ENCODE measurements around the gene CUEDC1. TPM values are rescaled to one million over a fixed set of nuclear protein-coding genes. Genes with fewer than 3 reads are reported as not detected.

Gene CUEDC1
- total RNA-seq, 1 experiment from 2014 or later: 27.5 TPM

- Mint-ChIP-seq H3K4me1 (ENCODE audit: low read depth, unreplicated experiment) (peaks cover 48% of the 10 kb centered on the region), H3K27me3 (ENCODE audit: insufficient read depth, unreplicated experiment) (no peaks in the 10 kb centered on the region), H3K4me3 (ENCODE audit: unreplicated experiment) (no peak overlapping the region), H3K27ac (ENCODE audit: unreplicated experiment) (peak overlapping the region; percentile 87), H3K9me3 (ENCODE audit: unreplicated experiment) (no peaks in the 10 kb centered on the region), H3K36me3 (ENCODE audit: insufficient read depth, unreplicated experiment) (peaks cover 16% of the 10 kb centered on the region)
- no peaks in the 10 kb centered on the region for H3K9me3 ChIP-seq
- H3K27me3 ChIP-seq (replicated peaks; ENCODE audit: control insufficient read depth, insufficient read depth, low read length): no peaks in the 10 kb centered on the region
- peaks cover 67% of the 10 kb centered on the region for H3K4me1 ChIP-seq
- ChIA-PET CTCF (interaction anchor here (0.8 to 1.8 kb wide), 8 partner anchors 10 to 49 kb away, joined by 3 to 6 read pairs (median 4); no protein-coding TSS in a partner anchor), POLR2A (interaction anchor here (0.5 to 1.0 kb wide), 2 partner anchors 38 to 184 kb away, joined by 3 read pairs; no protein-coding TSS in a partner anchor)
- TF ChIP-seq CTCF (IDR thresholded peaks at IDR 0.05; ENCODE audit: insufficient read depth in 1 of 2, low read depth in 1 of 2, low read length in 1 of 2, severe bottlenecking in 1 of 2, unreplicated experiment in 1 of 2): no peak
- DNase-seq: no peak
- H3K4me3 ChIP-seq (ENCODE audit: low read depth, low read length): no peak overlapping the region
- BruUV-seq (replicated peaks): no TSS peak
- intact Hi-C loops (cut with micrococcal nuclease; ENCODE audit: unreplicated experiment): no loop called here
- no peaks in the 10 kb centered on the region for H3K36me3 ChIP-seq (ENCODE audit: control insufficient read depth, insufficient read depth, low read length)
These were observed 55.8 kb downstream of the CUEDC1 start for GRCh38 chr17:57899391-57899790.

- H3K36me3 ChIP-seq (ENCODE audit: control insufficient read depth, insufficient read depth, low read length): no peaks in the 10 kb centered on the region
- H3K9me3 ChIP-seq: no peaks in the 10 kb centered on the region
- peak; percentile 85 to 91 for DNase-seq
- no peaks in the 10 kb centered on the region for H3K27me3 Mint-ChIP-seq (ENCODE audit: insufficient read depth, unreplicated experiment)
- TF ChIP-seq CTCF (IDR thresholded peaks at IDR 0.05; ENCODE audit: insufficient read depth in 1 of 2, low read depth in 1 of 2, low read length in 1 of 2, severe bottlenecking in 1 of 2, unreplicated experiment in 1 of 2): no peak
- peaks cover 43% of the 10 kb centered on the region for H3K4me1 Mint-ChIP-seq (ENCODE audit: low read depth, unreplicated experiment)
- H3K9me3 Mint-ChIP-seq (ENCODE audit: unreplicated experiment): no peaks in the 10 kb centered on the region
- H3K27me3 ChIP-seq (replicated peaks; ENCODE audit: control insufficient read depth, insufficient read depth, low read length): no peaks in the 10 kb centered on the region
- no TSS peak for BruUV-seq (replicated peaks)
- intact Hi-C loops (cut with micrococcal nuclease; ENCODE audit: unreplicated experiment): no loop called here
- H3K4me3 ChIP-seq (ENCODE audit: low read depth, low read length): no peak overlapping the region
- peaks cover 66% of the 10 kb centered on the region for H3K4me1 ChIP-seq
- H3K36me3 Mint-ChIP-seq (ENCODE audit: insufficient read depth, unreplicated experiment): peaks cover 16% of the 10 kb centered on the region
- CTCF ChIA-PET: interaction anchor here (0.5 to 1.8 kb wide), 10 partner anchors 9 to 57 kb away, joined by 3 to 6 read pairs (median 4); partner anchors contain the start of gene CUEDC1
- peak overlapping the region; percentile 87 for H3K27ac Mint-ChIP-seq (ENCODE audit: unreplicated experiment)
- H3K4me3 Mint-ChIP-seq (ENCODE audit: unreplicated experiment): no peak overlapping the region
- POLR2A ChIA-PET: interaction anchor here (1.0 to 1.2 kb wide), 2 partner anchors 38 to 43 kb away, joined by 3 read pairs; no protein-coding TSS in a partner anchor
These were observed 56.5 kb downstream of the CUEDC1 start for GRCh38 chr17:57898487-57899311.

- peaks cover 49% of the 10 kb centered on the region for H3K4me1 Mint-ChIP-seq (ENCODE audit: low read depth, unreplicated experiment)
- no peaks in the 10 kb centered on the region for H3K27me3 Mint-ChIP-seq (ENCODE audit: insufficient read depth, unreplicated experiment)
- no peaks in the 10 kb centered on the region for H3K9me3 ChIP-seq
- ChIA-PET POLR2A (no interaction called here), CTCF (no interaction called here)
- DNase-seq: no peak
- intact Hi-C loops (cut with micrococcal nuclease; ENCODE audit: unreplicated experiment): no loop called here
- no peak for TF ChIP-seq CTCF (IDR thresholded peaks at IDR 0.05; ENCODE audit: insufficient read depth in 1 of 2, low read depth in 1 of 2, low read length in 1 of 2, severe bottlenecking in 1 of 2, unreplicated experiment in 1 of 2)
- H3K9me3 Mint-ChIP-seq (ENCODE audit: unreplicated experiment): no peaks in the 10 kb centered on the region
- no peak overlapping the region for H3K4me3 ChIP-seq (ENCODE audit: low read depth, low read length)
- BruUV-seq (replicated peaks): no TSS peak
- no peak overlapping the region for H3K4me3 Mint-ChIP-seq (ENCODE audit: unreplicated experiment)
- H3K27me3 ChIP-seq (replicated peaks; ENCODE audit: control insufficient read depth, insufficient read depth, low read length): no peaks in the 10 kb centered on the region
- H3K4me1 ChIP-seq: peaks cover 52% of the 10 kb centered on the region
- H3K36me3 Mint-ChIP-seq (ENCODE audit: insufficient read depth, unreplicated experiment): peaks cover 15% of the 10 kb centered on the region
- H3K27ac Mint-ChIP-seq (ENCODE audit: unreplicated experiment): no peak overlapping the region
- no peaks in the 10 kb centered on the region for H3K36me3 ChIP-seq (ENCODE audit: control insufficient read depth, insufficient read depth, low read length)
These were observed 59.7 kb downstream of the CUEDC1 start for GRCh38 chr17:57895382-57896060.

Measured in Caco-2 (cell line).